Osteoblast (primary cell): ENCODE results near the gene ANGPT4. TPM values are rescaled to one million over a fixed set of nuclear protein-coding genes. Genes with fewer than 3 reads are reported as not detected.
"Not testable (repeated sequence)": the region's sequence is repeated elsewhere in the genome, so short reads cannot be mapped to it uniquely, and the experiment has no call there.

ENCODE experiments used
- DNase-seq: peaks from one replicate; pipeline ENCODE4 v3.0.0; 2011; ENCODE audit warnings: low spot score, mixed read lengths; ENCODE audit not compliant: insufficient read length; ENCODE audit errors: missing footprints
- H2AFZ ChIP-seq: 2 replicates; pipeline ENCODE4 v1.6.0; 2011; ENCODE audit warnings: mild to moderate bottlenecking, low read length
- H3K27ac ChIP-seq: 2 replicates; pipeline ENCODE4 v1.5.1; 2011; ENCODE audit warnings: mild to moderate bottlenecking, low read depth, low read length, moderate library complexity
- H3K27me3 ChIP-seq: 2 replicates; pipeline ENCODE4 v1.6.0; 2012; ENCODE audit warnings: mild to moderate bottlenecking, control low read depth, inconsistent platforms, low read length, moderate library complexity; ENCODE audit not compliant: insufficient read depth
- H3K36me3 ChIP-seq: 2 replicates; pipeline ENCODE4 v1.5.1; 2011; ENCODE audit warnings: mild to moderate bottlenecking, low read length, control low read depth, moderate library complexity; ENCODE audit not compliant: insufficient read depth
- H3K4me1 ChIP-seq: 2 replicates; pipeline ENCODE4 v1.5.1; 2011; ENCODE audit warnings: mild to moderate bottlenecking, low read length, control low read depth, moderate library complexity; ENCODE audit not compliant: insufficient read depth
- H3K4me2 ChIP-seq: 2 replicates; pipeline ENCODE4 v1.6.0; 2011; ENCODE audit warnings: mild to moderate bottlenecking, low read length; ENCODE audit not compliant: insufficient read depth
- H3K4me3 ChIP-seq: fragments of 200-600 bp; sonication (generic); 3 replicates; pipeline ENCODE4 v1.5.1; 2012; ENCODE audit warnings: mild to moderate bottlenecking, low read length, inconsistent platforms; ENCODE audit not compliant: insufficient read depth
- H3K79me2 ChIP-seq: 2 replicates; pipeline ENCODE4 v1.6.0; 2012; ENCODE audit warnings: mild to moderate bottlenecking, low read length, control low read depth, inconsistent platforms; ENCODE audit not compliant: insufficient read depth
- H3K9me3 ChIP-seq: 2 replicates; pipeline ENCODE4 v1.5.1; 2011; ENCODE audit warnings: low read depth, low read length, control low read depth
- H4K20me1 ChIP-seq: 2 replicates; pipeline ENCODE4 v1.6.0; 2012; ENCODE audit warnings: mild to moderate bottlenecking, low read length, control low read depth; ENCODE audit not compliant: insufficient read depth
- CTCF ChIP-seq: IDR thresholded peaks from 2 replicates; pipeline ENCODE4 v1.5.1; 2011; ENCODE audit warnings: mild to moderate bottlenecking, low read depth, low read length, moderate library complexity; ENCODE audit errors: extremely low read depth
- total RNA-seq: library from RNA; depleted of rRNA; stranded (reverse); fragments of >200 nt; gene quantifications from 2 replicates; pipeline ENCODE4 v1.2.3, GENCODE V29; 2012

The ANGPT4 gene
- total RNA-seq, 1 donor: under 0.01 TPM

- Histone ChIP-seq H4K20me1 (no peaks in the 10 kb centered on the region), H3K4me3 (no peak overlapping the region), H3K4me1 (peaks cover 18% of the 10 kb centered on the region), H3K9me3 (no peaks in the 10 kb centered on the region), H3K4me2 (peak overlapping the region; percentile 15), H3K27ac (peak overlapping the region; percentile 66), H3K79me2 (peaks cover 9% of the 10 kb centered on the region), H3K27me3 (no peaks in the 10 kb centered on the region), H3K36me3 (no peaks in the 10 kb centered on the region), H2AFZ (no peak overlapping the region)
- peak; percentile 58 for DNase-seq
- TF ChIP-seq CTCF: no peak
These were observed 86.6 kb downstream of the ANGPT4 start for GRCh38 chr20:829551-829950.

GRCh38 chr20:828987-829386, 87.1 kb downstream of the ANGPT4 start:
- Histone ChIP-seq H3K27me3 (no peaks in the 10 kb centered on the region), H3K36me3 (no peaks in the 10 kb centered on the region), H3K4me1 (peaks cover 13% of the 10 kb centered on the region), H3K27ac (peak overlapping the region; percentile 66), H3K9me3 (no peaks in the 10 kb centered on the region), H2AFZ (no peak overlapping the region), H4K20me1 (no peaks in the 10 kb centered on the region), H3K79me2 (peaks cover 3% of the 10 kb centered on the region), H3K4me2 (no peak overlapping the region), H3K4me3 (no peak overlapping the region)
- TF ChIP-seq CTCF: no peak
- DNase-seq: no peak

- H3K27me3 ChIP-seq, H3K36me3 ChIP-seq, H3K27ac ChIP-seq, H3K4me2 ChIP-seq, DNase-seq, H3K79me2 ChIP-seq, H4K20me1 ChIP-seq, H3K9me3 ChIP-seq, H3K4me3 ChIP-seq, H2AFZ ChIP-seq, H3K4me1 ChIP-seq: not testable (repeated sequence)
These were observed 88.2 kb downstream of the ANGPT4 start for GRCh38 chr20:827981-828380.

- DNase-seq: no peak
- H3K79me2 ChIP-seq: no peaks in the 10 kb centered on the region
- no peaks in the 10 kb centered on the region for H3K9me3 ChIP-seq
- no peaks in the 10 kb centered on the region for H4K20me1 ChIP-seq
- no peak overlapping the region for H3K4me2 ChIP-seq
- peak overlapping the region; percentile 0 for H3K27ac ChIP-seq
- H3K36me3 ChIP-seq: no peaks in the 10 kb centered on the region
- no peak for TF ChIP-seq CTCF
- H3K4me1 ChIP-seq: peaks cover 7% of the 10 kb centered on the region
- no peak overlapping the region for H3K4me3 ChIP-seq
- H3K27me3 ChIP-seq: no peaks in the 10 kb centered on the region
- H2AFZ ChIP-seq: no peak overlapping the region
These were observed 89.3 kb downstream of the ANGPT4 start for GRCh38 chr20:826695-827323.
